Neural cell (in vitro differentiated cells): ENCODE measurements around the gene ITGA11. TPM values are rescaled to one million over a fixed set of nuclear protein-coding genes. Genes with fewer than 3 reads are reported as not detected.

Source experiments
- H2AFZ ChIP-seq: fragments of 200-600, 300-800 bp; sonication (generic), shearing (Covaris generic); 2 replicates; pipeline ENCODE4 v1.6.0; 2014; ENCODE audit warnings: low read depth, mild to moderate bottlenecking, antibody characterized with exemption, low read length, moderate library complexity
- H3F3A ChIP-seq: fragments of 200-600 bp; shearing (Covaris generic); 2 replicates; pipeline ENCODE4 v1.6.1; 2016; ENCODE audit warnings: mild to moderate bottlenecking, moderate library complexity, mixed read lengths, antibody characterized with exemption, low read length; ENCODE audit not compliant: insufficient read depth, poor library complexity, severe bottlenecking
- H3K27ac ChIP-seq: fragments of 200-600, 300-800 bp; sonication (generic), shearing (Covaris generic); 2 replicates; pipeline ENCODE4 v1.5.1; 2014; ENCODE audit warnings: mild to moderate bottlenecking, low read length, moderate library complexity
- H3K27me3 ChIP-seq: fragments of 300-800, 200-600 bp; sonication (generic), shearing (Covaris generic); 2 replicates; pipeline ENCODE4 v1.6.0; 2014; ENCODE audit warnings: mild to moderate bottlenecking, low read depth, low read length, moderate library complexity; ENCODE audit not compliant: insufficient read depth
- H3K36me3 ChIP-seq: fragments of 300-800, 200-600 bp; sonication (generic), shearing (Covaris generic); 2 replicates; pipeline ENCODE4 v1.5.1; 2014; ENCODE audit warnings: mild to moderate bottlenecking, antibody characterized with exemption, low read length, moderate library complexity; ENCODE audit not compliant: insufficient read depth
- H3K4me2 ChIP-seq: fragments of 300-800, 200-600 bp; sonication (generic), shearing (Covaris generic); 2 replicates; pipeline ENCODE4 v1.6.0; 2014; ENCODE audit warnings: mild to moderate bottlenecking, low read length
- H3K4me3 ChIP-seq: fragments of 300-800, 200-600 bp; sonication (generic), shearing (Covaris generic); 2 replicates; pipeline ENCODE4 v1.5.1; 2014; ENCODE audit warnings: mild to moderate bottlenecking, low read length, moderate library complexity
- H3K79me2 ChIP-seq: fragments of 200-600 bp; shearing (Covaris generic); replicated peaks from 2 replicates; pipeline ENCODE4 v1.6.0; 2014; ENCODE audit warnings: mild to moderate bottlenecking, low read length, moderate library complexity; ENCODE audit not compliant: insufficient read depth
- H3K9ac ChIP-seq: fragments of 300-800, 200-600 bp; sonication (generic), shearing (Covaris generic); 2 replicates; pipeline ENCODE4 v1.6.1; 2016; ENCODE audit warnings: mild to moderate bottlenecking, low read length, mixed read lengths
- H3K9me2 ChIP-seq: fragments of 200-600 bp; shearing (Covaris generic); 2 replicates; pipeline ENCODE4 v1.6.1; 2016; ENCODE audit warnings: mild to moderate bottlenecking, low read length, mixed read lengths; ENCODE audit not compliant: insufficient read depth
- H3K9me3 ChIP-seq: fragments of 200-600, 300-800 bp; sonication (generic), shearing (Covaris generic); 2 replicates; pipeline ENCODE4 v1.6.1; 2016; ENCODE audit warnings: mild to moderate bottlenecking, mixed run types, low read length, moderate library complexity, mixed read lengths
- H4K20me1 ChIP-seq: fragments of 200-600 bp; shearing (Covaris generic); 2 replicates; pipeline ENCODE4 v1.6.1; 2016; ENCODE audit warnings: mild to moderate bottlenecking, mixed run types; ENCODE audit not compliant: insufficient read depth
- EP300 ChIP-seq: fragments of 450-650 bp; conservative IDR thresholded peaks from 2 replicates; pipeline ENCODE4 v1.6.1; 2014; ENCODE audit warnings: antibody characterized with exemption, mild to moderate bottlenecking, moderate library complexity; ENCODE audit not compliant: poor library complexity, severe bottlenecking
- EZH2 ChIP-seq: fragments of 200-600, 300-800 bp; shearing (Covaris generic), sonication (generic); IDR thresholded peaks from 2 replicates; pipeline ENCODE4 v1.6.1; 2014; ENCODE audit warnings: antibody characterized with exemption, low read length, borderline replicate concordance, mild to moderate bottlenecking; ENCODE audit not compliant: insufficient read depth, poor library complexity, severe bottlenecking
- MXI1 ChIP-seq: fragments of 450-650 bp; conservative IDR thresholded peaks from 2 replicates; pipeline ENCODE4 v1.6.1; 2014; ENCODE audit warnings: antibody characterized with exemption, mild to moderate bottlenecking; ENCODE audit not compliant: poor library complexity, severe bottlenecking
- POLR2AphosphoS5 ChIP-seq: IDR thresholded peaks from 2 replicates; pipeline ENCODE4 v1.6.1; 2012
- RAD21 ChIP-seq: fragments of 450-650 bp; conservative IDR thresholded peaks from 2 replicates; pipeline ENCODE4 v1.6.1; 2014; ENCODE audit warnings: antibody characterized with exemption, mild to moderate bottlenecking, moderate library complexity
- SMC3 ChIP-seq: fragments of 450-650 bp; conservative IDR thresholded peaks from 2 replicates; pipeline ENCODE4 v1.6.1; 2014; ENCODE audit warnings: antibody characterized with exemption, mild to moderate bottlenecking, moderate library complexity; ENCODE audit not compliant: poor library complexity
- TAF1 ChIP-seq: IDR thresholded peaks from 2 replicates; pipeline ENCODE4 v1.6.1; 2012; ENCODE audit warnings: low read depth
- polyA plus RNA-seq: library from polyadenylated mRNA; depleted of rRNA; stranded (reverse); fragments of >200 nt; gene quantifications from 2 replicates; pipeline ENCODE4 v1.2.3, GENCODE V29; 2014
- TF ChIP-seq, protein P1 (sequence below): fragments of 450-650 bp; IDR thresholded peaks from 2 replicates; pipeline ENCODE4 v1.5.1; 2014; ENCODE audit warnings: antibody characterized with exemption, mild to moderate bottlenecking, moderate library complexity; ENCODE audit not compliant: poor library complexity, severe bottlenecking
- TF ChIP-seq, protein P2 (sequence below): IDR thresholded peaks from 2 replicates; pipeline ENCODE4 v1.6.1; 2012; ENCODE audit warnings: borderline replicate concordance

The ITGA11 gene
- polyA plus RNA-seq, 1 donor from 2014 or later = not detected

DNA sequence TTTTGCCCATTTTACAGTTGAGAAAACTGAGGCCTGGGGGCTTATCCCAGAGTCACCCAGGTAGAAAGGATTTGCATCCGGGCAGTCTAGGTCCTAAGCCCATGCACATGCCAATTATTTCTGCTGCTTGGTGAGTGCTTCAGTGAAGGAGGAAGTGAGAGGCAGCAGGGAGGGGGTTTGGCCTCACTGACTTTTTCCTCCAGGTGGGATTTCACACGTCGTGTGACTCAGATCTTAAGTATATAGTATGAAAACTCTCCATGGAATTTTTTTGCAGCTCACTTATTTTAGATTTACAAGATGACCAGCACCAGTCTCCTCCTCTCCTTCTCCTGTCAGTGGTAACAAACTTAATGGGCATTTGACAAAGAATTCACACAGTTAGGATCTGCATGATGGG is 4.6 kb downstream of the ITGA11 start:
- Histone ChIP-seq H3K4me3 (no peak overlapping the region), H3K79me2 (no peaks in the 10 kb centered on the region), H3K9ac (no peak overlapping the region), H3K36me3 (no peaks in the 10 kb centered on the region), H3K4me2 (no peak overlapping the region), H3K27me3 (peaks cover 33% of the 10 kb centered on the region), H3K27ac (no peak overlapping the region), H3K9me2 (no peaks in the 10 kb centered on the region), H2AFZ (no peak overlapping the region), H3F3A (no peaks in the 10 kb centered on the region), H3K9me3 (no peaks in the 10 kb centered on the region), H4K20me1 (no peaks in the 10 kb centered on the region)
- TF ChIP-seq SMC3 (no peak), MXI1 (no peak), POLR2AphosphoS5 (no peak), EP300 (no peak), TAF1 (no peak), RAD21 (no peak), EZH2 (no peak)
- TF ChIP-seq, protein P1, sequence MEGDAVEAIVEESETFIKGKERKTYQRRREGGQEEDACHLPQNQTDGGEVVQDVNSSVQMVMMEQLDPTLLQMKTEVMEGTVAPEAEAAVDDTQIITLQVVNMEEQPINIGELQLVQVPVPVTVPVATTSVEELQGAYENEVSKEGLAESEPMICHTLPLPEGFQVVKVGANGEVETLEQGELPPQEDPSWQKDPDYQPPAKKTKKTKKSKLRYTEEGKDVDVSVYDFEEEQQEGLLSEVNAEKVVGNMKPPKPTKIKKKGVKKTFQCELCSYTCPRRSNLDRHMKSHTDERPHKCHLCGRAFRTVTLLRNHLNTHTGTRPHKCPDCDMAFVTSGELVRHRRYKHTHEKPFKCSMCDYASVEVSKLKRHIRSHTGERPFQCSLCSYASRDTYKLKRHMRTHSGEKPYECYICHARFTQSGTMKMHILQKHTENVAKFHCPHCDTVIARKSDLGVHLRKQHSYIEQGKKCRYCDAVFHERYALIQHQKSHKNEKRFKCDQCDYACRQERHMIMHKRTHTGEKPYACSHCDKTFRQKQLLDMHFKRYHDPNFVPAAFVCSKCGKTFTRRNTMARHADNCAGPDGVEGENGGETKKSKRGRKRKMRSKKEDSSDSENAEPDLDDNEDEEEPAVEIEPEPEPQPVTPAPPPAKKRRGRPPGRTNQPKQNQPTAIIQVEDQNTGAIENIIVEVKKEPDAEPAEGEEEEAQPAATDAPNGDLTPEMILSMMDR = no peak
- TF ChIP-seq, protein P2, sequence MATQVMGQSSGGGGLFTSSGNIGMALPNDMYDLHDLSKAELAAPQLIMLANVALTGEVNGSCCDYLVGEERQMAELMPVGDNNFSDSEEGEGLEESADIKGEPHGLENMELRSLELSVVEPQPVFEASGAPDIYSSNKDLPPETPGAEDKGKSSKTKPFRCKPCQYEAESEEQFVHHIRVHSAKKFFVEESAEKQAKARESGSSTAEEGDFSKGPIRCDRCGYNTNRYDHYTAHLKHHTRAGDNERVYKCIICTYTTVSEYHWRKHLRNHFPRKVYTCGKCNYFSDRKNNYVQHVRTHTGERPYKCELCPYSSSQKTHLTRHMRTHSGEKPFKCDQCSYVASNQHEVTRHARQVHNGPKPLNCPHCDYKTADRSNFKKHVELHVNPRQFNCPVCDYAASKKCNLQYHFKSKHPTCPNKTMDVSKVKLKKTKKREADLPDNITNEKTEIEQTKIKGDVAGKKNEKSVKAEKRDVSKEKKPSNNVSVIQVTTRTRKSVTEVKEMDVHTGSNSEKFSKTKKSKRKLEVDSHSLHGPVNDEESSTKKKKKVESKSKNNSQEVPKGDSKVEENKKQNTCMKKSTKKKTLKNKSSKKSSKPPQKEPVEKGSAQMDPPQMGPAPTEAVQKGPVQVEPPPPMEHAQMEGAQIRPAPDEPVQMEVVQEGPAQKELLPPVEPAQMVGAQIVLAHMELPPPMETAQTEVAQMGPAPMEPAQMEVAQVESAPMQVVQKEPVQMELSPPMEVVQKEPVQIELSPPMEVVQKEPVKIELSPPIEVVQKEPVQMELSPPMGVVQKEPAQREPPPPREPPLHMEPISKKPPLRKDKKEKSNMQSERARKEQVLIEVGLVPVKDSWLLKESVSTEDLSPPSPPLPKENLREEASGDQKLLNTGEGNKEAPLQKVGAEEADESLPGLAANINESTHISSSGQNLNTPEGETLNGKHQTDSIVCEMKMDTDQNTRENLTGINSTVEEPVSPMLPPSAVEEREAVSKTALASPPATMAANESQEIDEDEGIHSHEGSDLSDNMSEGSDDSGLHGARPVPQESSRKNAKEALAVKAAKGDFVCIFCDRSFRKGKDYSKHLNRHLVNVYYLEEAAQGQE = no peak

GRCh38 chr15:68426116-68426515 is 5.8 kb downstream of the ITGA11 start:
- no peak overlapping the region for H2AFZ ChIP-seq
- no peak overlapping the region for H3K4me3 ChIP-seq
- no peak overlapping the region for H3K9ac ChIP-seq
- no peaks in the 10 kb centered on the region for H3K36me3 ChIP-seq
- no peak for TF ChIP-seq POLR2AphosphoS5
- no peak for TF ChIP-seq RAD21
- TF ChIP-seq, protein P1 = no peak
- TF ChIP-seq EZH2 = no peak
- no peak for TF ChIP-seq EP300
- no peak for TF ChIP-seq TAF1
- TF ChIP-seq SMC3 = no peak
- TF ChIP-seq, protein P2 = no peak
- TF ChIP-seq MXI1 = no peak
- H3F3A ChIP-seq = no peaks in the 10 kb centered on the region
- no peaks in the 10 kb centered on the region for H4K20me1 ChIP-seq
- H3K27me3 ChIP-seq = peaks cover 21% of the 10 kb centered on the region
- H3K27ac ChIP-seq = no peak overlapping the region
- H3K79me2 ChIP-seq = no peaks in the 10 kb centered on the region
- H3K9me3 ChIP-seq = no peaks in the 10 kb centered on the region
- H3K9me2 ChIP-seq = no peaks in the 10 kb centered on the region
- H3K4me2 ChIP-seq = no peak overlapping the region
